Activated T-cell treated with anti-CD3 and anti-CD28 coated beads, Interleukin-2, amount 50 U/mL, for 72 hours (primary cell): Measurements from ENCODE around the gene KRTAP2-3. TPM values are rescaled to one million over a fixed set of nuclear protein-coding genes. Genes with fewer than 3 reads are reported as not detected.

Experiments used
- ATAC-seq, 2 donors: fragments of 150-1000 bp; cut with Tn5 transposase; replicated peaks in 1 of 2; 2 replicates each; pipeline ENCODE4 v1.10.0; 2021; ENCODE audit warnings: moderate library complexity in 2 of 2, mild to moderate bottlenecking in 1 of 2
- DNase-seq, 2 donors: peaks; one replicate each; pipeline ENCODE4 v3.0.0; 2021 to 2022; ENCODE audit warnings: mixed read lengths in 1 of 2
- H3K27ac Mint-ChIP-seq: one replicate; pipeline ENCODE4 v1.8.0; 2022; ENCODE audit warnings: mild to moderate bottlenecking, moderate library complexity, mixed read lengths
- H3K27me3 Mint-ChIP-seq: one replicate; pipeline ENCODE4 v1.8.0; 2022; ENCODE audit warnings: low read depth, mixed read lengths
- H3K36me3 Mint-ChIP-seq, 2 donors: one replicate each; pipeline ENCODE4 v1.8.0; 2022; ENCODE audit warnings: mixed read lengths in 2 of 2, mild to moderate bottlenecking in 1 of 2; ENCODE audit not compliant: insufficient read depth in 2 of 2
- H3K4me1 Mint-ChIP-seq: one replicate; pipeline ENCODE4 v1.8.0; 2022; ENCODE audit warnings: low read depth, mixed read lengths
- H3K4me3 Mint-ChIP-seq, 2 donors: one replicate each; pipeline ENCODE4 v1.8.0; 2022; ENCODE audit warnings: mild to moderate bottlenecking in 2 of 2, mixed read lengths in 2 of 2, moderate library complexity in 2 of 2
- H3K9me3 Mint-ChIP-seq, 2 donors: one replicate each; pipeline ENCODE4 v1.8.0; 2022; ENCODE audit warnings: mixed read lengths in 2 of 2
- total RNA-seq, 2 donors: library from RNA; stranded (reverse); gene quantifications; one replicate each; pipeline ENCODE4 v1.2.3, GENCODE V29; 2022

The KRTAP2-3 gene
- total RNA-seq, 2 donors from 2014 or later: not detected

- H3K4me3 Mint-ChIP-seq: no peak overlapping the region
- DNase-seq (no peak), ATAC-seq (no peak)
- H3K4me1 Mint-ChIP-seq: no peaks in the 10 kb centered on the region
- no peaks in the 10 kb centered on the region for H3K9me3 Mint-ChIP-seq
- H3K27ac Mint-ChIP-seq: no peak overlapping the region
- H3K27me3 Mint-ChIP-seq: peaks cover 7% of the 10 kb centered on the region
- H3K36me3 Mint-ChIP-seq: no peaks in the 10 kb centered on the region
These were observed 47.4 kb downstream of the KRTAP2-3 start for GRCh38 chr17:41012326-41013120.

- H3K4me3 Mint-ChIP-seq: no peak overlapping the region
- H3K9me3 Mint-ChIP-seq: no peaks in the 10 kb centered on the region
These were observed 49.5 kb downstream of the KRTAP2-3 start for GRCh38 chr17:41010441-41010840.

GRCh38 chr17:41009936-41010335 is 50.0 kb downstream of the KRTAP2-3 start:
- Mint-ChIP-seq H3K36me3 (no peaks in the 10 kb centered on the region), H3K4me3 (no peak overlapping the region)

More at GRCh38 chr17:41010441-41010840, 49.5 kb downstream of the KRTAP2-3 start:
- ATAC-seq (no peak), DNase-seq (no peak)
- Mint-ChIP-seq H3K27me3 (peaks cover 1% of the 10 kb centered on the region), H3K36me3 (no peaks in the 10 kb centered on the region), H3K4me1 (no peaks in the 10 kb centered on the region), H3K27ac (no peak overlapping the region)

GRCh38 chr17:41009301-41009760 is 50.6 kb downstream of the KRTAP2-3 start:
- Mint-ChIP-seq H3K27me3 (no peaks in the 10 kb centered on the region), H3K4me1 (no peaks in the 10 kb centered on the region), H3K4me3 (no peak overlapping the region), H3K36me3 (no peaks in the 10 kb centered on the region), H3K27ac (no peak overlapping the region), H3K9me3 (no peaks in the 10 kb centered on the region)
- DNase-seq (no peak), ATAC-seq (no peak)

More at GRCh38 chr17:41009936-41010335, 50.0 kb downstream of the KRTAP2-3 start:
- DNase-seq: no peak
- H3K9me3 Mint-ChIP-seq: no peaks in the 10 kb centered on the region
- no peaks in the 10 kb centered on the region for H3K4me1 Mint-ChIP-seq
- no peaks in the 10 kb centered on the region for H3K27me3 Mint-ChIP-seq
- ATAC-seq: no peak
- H3K27ac Mint-ChIP-seq: no peak overlapping the region

Other genes starting within 250 kb of the KRTAP2-3 start
- 10 to 100 TPM; 59.1 to 59.3 TPM for gene KRT10, start 237.5 kb downstream of the KRTAP2-3 start, total RNA-seq
- not detected for gene KRT12, start 192.9 kb downstream of the KRTAP2-3 start, total RNA-seq
- not detected for gene KRT20, start 174.9 kb downstream of the KRTAP2-3 start, total RNA-seq
- gene KRT23, start 122.5 kb downstream of the KRTAP2-3 start, total RNA-seq: not detected
- not detected for gene KRT39, start 93.2 kb downstream of the KRTAP2-3 start, total RNA-seq
- not detected for gene KRT40, start 75.8 kb downstream of the KRTAP2-3 start, total RNA-seq
- not detected for gene KRTAP3-3, start 66.0 kb downstream of the KRTAP2-3 start, total RNA-seq
- gene KRTAP3-2, start 60.2 kb downstream of the KRTAP2-3 start, total RNA-seq: not detected
- gene KRTAP3-1, start 51.0 kb downstream of the KRTAP2-3 start, total RNA-seq: not detected
- gene KRTAP1-5, start 32.9 kb downstream of the KRTAP2-3 start, total RNA-seq: not detected
- not detected for gene KRTAP1-4, start 29.9 kb downstream of the KRTAP2-3 start, total RNA-seq
- gene KRTAP1-3, start 25.2 kb downstream of the KRTAP2-3 start, total RNA-seq: not detected
- not detected for gene KRTAP1-1, start 18.7 kb downstream of the KRTAP2-3 start, total RNA-seq
- gene KRTAP2-1, start 12.8 kb downstream of the KRTAP2-3 start, total RNA-seq: not detected
- not detected for gene KRTAP2-2, start 4.9 kb downstream of the KRTAP2-3 start, total RNA-seq
- not detected for gene KRTAP2-4, start 5.8 kb upstream of the KRTAP2-3 start, total RNA-seq
- not detected for gene KRTAP4-7, start 24.0 kb upstream of the KRTAP2-3 start, total RNA-seq
- gene KRTAP4-8, start 38.0 kb upstream of the KRTAP2-3 start, total RNA-seq: not detected
- gene KRTAP4-16, start 42.1 kb upstream of the KRTAP2-3 start, total RNA-seq: not detected
- not detected for gene KRTAP4-9, start 45.3 kb upstream of the KRTAP2-3 start, total RNA-seq
- gene KRTAP4-11, start 58.3 kb upstream of the KRTAP2-3 start, total RNA-seq: not detected
- gene KRTAP4-12, start 64.1 kb upstream of the KRTAP2-3 start, total RNA-seq: not detected
- not detected for gene KRTAP4-6, start 80.4 kb upstream of the KRTAP2-3 start, total RNA-seq
- gene KRTAP4-5, start 89.7 kb upstream of the KRTAP2-3 start, total RNA-seq: not detected
- not detected for gene KRTAP4-4, start 100.6 kb upstream of the KRTAP2-3 start, total RNA-seq
- not detected for gene KRTAP4-3, start 108.1 kb upstream of the KRTAP2-3 start, total RNA-seq
- not detected for gene KRTAP4-2, start 118.1 kb upstream of the KRTAP2-3 start, total RNA-seq
- gene KRTAP4-1, start 124.8 kb upstream of the KRTAP2-3 start, total RNA-seq: not detected
- not detected for gene KRTAP9-1, start 129.8 kb upstream of the KRTAP2-3 start, total RNA-seq
- gene KRTAP9-2, start 166.5 kb upstream of the KRTAP2-3 start, total RNA-seq: not detected
- not detected for gene KRTAP9-3, start 172.3 kb upstream of the KRTAP2-3 start, total RNA-seq
- gene KRTAP9-8, start 177.9 kb upstream of the KRTAP2-3 start, total RNA-seq: not detected
- gene KRTAP9-4, start 189.6 kb upstream of the KRTAP2-3 start, total RNA-seq: not detected
- not detected for gene KRTAP9-9, start 195.3 kb upstream of the KRTAP2-3 start, total RNA-seq
- not detected for gene KRTAP9-6, start 205.3 kb upstream of the KRTAP2-3 start, total RNA-seq
- not detected for gene KRTAP9-7, start 215.6 kb upstream of the KRTAP2-3 start, total RNA-seq
- not detected for gene KRTAP29-1, start 242.7 kb upstream of the KRTAP2-3 start, total RNA-seq
- gene KRTAP16-1, start 249.2 kb upstream of the KRTAP2-3 start, total RNA-seq: not detected